ENCODE data around the gene SLC2A4. TPM values are rescaled to one million over a fixed set of nuclear protein-coding genes. Genes with fewer than 3 reads are reported as not detected.

The SLC2A4 gene
- total and polyA plus RNA-seq, 2 of the 4 experiments (the other 2 are of a cell fraction), result 0.07 TPM; not detected in 1

- BruUV-seq (replicated peaks), result no TSS peak
- Histone ChIP-seq H2BK120ac (ENCODE audit: low read depth, low read length) (no peak overlapping the region), H3K4ac (ENCODE audit: low read depth, low read length) (no peak overlapping the region), H4K91ac (ENCODE audit: insufficient read depth, low read depth, low read length) (no peak overlapping the region), H4K5ac (ENCODE audit: low read depth, low read length) (no peak overlapping the region), H3K23ac (ENCODE audit: low read depth, low read length) (no peak overlapping the region), H3K4me1 (ENCODE audit: control insufficient read depth, insufficient read depth, low read length) (peaks cover 2% of the 10 kb centered on the region; the same call in 1 of the 2 replicates), H3K4me3 (ENCODE audit: insufficient read depth, low read depth, low read length) (no peak overlapping the region), H2AK5ac (ENCODE audit: low read depth, low read length) (no peak overlapping the region), H3K9me3 (ENCODE audit: control insufficient read depth, insufficient read depth, low read length) (no peaks in the 10 kb centered on the region), H3K79me1 (ENCODE audit: low read depth in 1 of 2, low read length in 2 of 2) (no peaks in the 10 kb centered on the region), H3K36me3 (ENCODE audit: control insufficient read depth, insufficient read depth, low read length) (no peaks in the 10 kb centered on the region), H4K8ac (ENCODE audit: low read depth in 2 of 2, low read length in 2 of 2) (no peak overlapping the region), H2AFZ (replicated peaks; ENCODE audit: low read length, poor library complexity) (no peak overlapping the region), H3K4me2 (ENCODE audit: low read depth, low read length) (no peak overlapping the region), H3K27ac (ENCODE audit: insufficient read depth, low read length) (no peak overlapping the region), H4K20me1 (ENCODE audit: insufficient read depth, low read length) (no peaks in the 10 kb centered on the region), H2BK15ac (ENCODE audit: low read depth, low read length) (no peak overlapping the region), H2BK20ac (ENCODE audit: low read depth, low read length) (no peak overlapping the region), H2AK9ac (replicated peaks; ENCODE audit: low read depth, low read length, poor library complexity) (no peak overlapping the region), H3K56ac (ENCODE audit: extremely low read depth, insufficient read depth, low read length) (no peak overlapping the region), H3K27me3 (ENCODE audit: control insufficient read depth, insufficient read depth, low read length) (peaks cover 20% of the 10 kb centered on the region; the same call in 1 of the 2 replicates), H3K14ac (replicated peaks; ENCODE audit: low read depth, low read length) (no peak overlapping the region), H3K9ac (ENCODE audit: low read depth, low read length) (no peak overlapping the region), H2BK5ac (ENCODE audit: low read depth, low read length, poor library complexity, severe bottlenecking) (no peak overlapping the region), H3K18ac (ENCODE audit: low read depth, low read length) (no peak overlapping the region), H3K9me1 (ENCODE audit: insufficient read depth, low read length) (no peaks in the 10 kb centered on the region)
- CTCF ChIA-PET, result no interaction called here
- POLR2A ChIA-PET (ENCODE audit: unreplicated experiment), result no interaction called here
- intact Hi-C loops (cut with micrococcal nuclease) (no loop called here), in situ Hi-C loops (cut with MboI; ENCODE audit: low sequenced_read_pairs) (loop anchor here (5.0 kb wide), 1 partner anchor 53 kb away; no protein-coding TSS in a partner anchor), dilution Hi-C loops (cut with HindIII; ENCODE audit: low sequenced_read_pairs, unreplicated experiment) (no loop called here)
- WGBS, 2 experiments (ENCODE audit: extremely low coverage in 2 of 2, insufficient read length in 1 of 2), result no CpG with 5 or more reads among the region's 8 CpGs
- no peak for ATAC-seq (ENCODE audit: low read depth)
- TF ChIP-seq POLR2A (IDR thresholded peaks at IDR 0.05; ENCODE audit: low read depth, low read length) (no peak), USF2 (IDR thresholded peaks at IDR 0.05; ENCODE audit: low read depth, low read length) (no peak), NFE2L2 (IDR thresholded peaks at IDR 0.05; ENCODE audit: low read depth, low read length) (no peak), MAZ (IDR thresholded peaks at IDR 0.05; ENCODE audit: borderline replicate concordance, low read depth, low read length) (no peak), SMC3 (IDR thresholded peaks at IDR 0.05; ENCODE audit: low read depth, low read length) (no peak), CHD1 (IDR thresholded peaks at IDR 0.05; ENCODE audit: low read depth, low read length) (no peak), MAFK (IDR thresholded peaks at IDR 0.05; ENCODE audit: low read depth, low read length) (no peak), CTCF (conservative IDR thresholded peaks at IDR 0.05; ENCODE audit: low read depth, low read length) (no peak), BHLHE40 (IDR thresholded peaks at IDR 0.05; ENCODE audit: low read depth, low read length) (no peak), CEBPB (IDR thresholded peaks at IDR 0.05; ENCODE audit: low read depth, low read length) (no peak)
- no peak for DNase-seq
These were observed 2.1 kb upstream of the SLC2A4 start for GRCh38 chr17:7279448-7279847.

All from IMR-90 (cell line).